ENCODE data around the gene ITGA3. TPM values are rescaled to one million over a fixed set of nuclear protein-coding genes. Genes with fewer than 3 reads are reported as not detected.

ITGA3 gene
- total RNA-seq, 1 donor = 266 TPM

- no peak overlapping the region for H3K4me3 ChIP-seq (ENCODE audit: low read depth, low read length)
- no peak for DNase-seq (ENCODE audit: low read depth)
- TF ChIP-seq CTCF (IDR thresholded peaks at IDR 0.05; ENCODE audit: insufficient read depth, low read depth, low read length) = no peak
Observed at GRCh38 chr17:50110591-50111349, 54.9 kb downstream of the ITGA3 start.

- TF ChIP-seq CTCF (IDR thresholded peaks at IDR 0.05; ENCODE audit: insufficient read depth, low read depth, low read length) = no peak
- H3K4me3 ChIP-seq (ENCODE audit: low read depth, low read length) = no peak overlapping the region
- DNase-seq (ENCODE audit: low read depth) = no peak
Observed at GRCh38 chr17:50111673-50112655, 56.1 kb downstream of the ITGA3 start.

- no peak overlapping the region for H3K4me3 ChIP-seq (ENCODE audit: low read depth, low read length)
- DNase-seq (ENCODE audit: low read depth) = no peak
- no peak for TF ChIP-seq CTCF (IDR thresholded peaks at IDR 0.05; ENCODE audit: insufficient read depth, low read depth, low read length)
Observed at GRCh38 chr17:50112694-50113093, 56.8 kb downstream of the ITGA3 start.

GRCh38 chr17:50113624-50114320 lies 57.9 kb downstream of the ITGA3 start:
- no peak for DNase-seq (ENCODE audit: low read depth)
- TF ChIP-seq CTCF (IDR thresholded peaks at IDR 0.05; ENCODE audit: insufficient read depth, low read depth, low read length) = no peak
- no peak overlapping the region for H3K4me3 ChIP-seq (ENCODE audit: low read depth, low read length)

- no peak for DNase-seq (ENCODE audit: low read depth)
- H3K4me3 ChIP-seq (ENCODE audit: low read depth, low read length) = no peak overlapping the region
- TF ChIP-seq CTCF (IDR thresholded peaks at IDR 0.05; ENCODE audit: insufficient read depth, low read depth, low read length) = no peak
Observed at GRCh38 chr17:50114401-50114800, 58.5 kb downstream of the ITGA3 start.

- TF ChIP-seq CTCF (IDR thresholded peaks at IDR 0.05; ENCODE audit: insufficient read depth, low read depth, low read length) = peak; percentile 72
- DNase-seq (ENCODE audit: low read depth) = peak; percentile 67
- no peak overlapping the region for H3K4me3 ChIP-seq (ENCODE audit: low read depth, low read length)
Observed at GRCh38 chr17:50114849-50115357, 59.0 kb downstream of the ITGA3 start.
